GM21737 (cell line): ENCODE data around the gene DPEP1.

ENCODE experiments used
- ATAC-seq: cut with Tn5 transposase; IDR thresholded peaks from one replicate; pipeline ENCODE4 v1.9.1; 2021; ENCODE audit warnings: mild to moderate bottlenecking, moderate library complexity; ENCODE audit not compliant: unreplicated experiment

Gene DPEP1

DNA sequence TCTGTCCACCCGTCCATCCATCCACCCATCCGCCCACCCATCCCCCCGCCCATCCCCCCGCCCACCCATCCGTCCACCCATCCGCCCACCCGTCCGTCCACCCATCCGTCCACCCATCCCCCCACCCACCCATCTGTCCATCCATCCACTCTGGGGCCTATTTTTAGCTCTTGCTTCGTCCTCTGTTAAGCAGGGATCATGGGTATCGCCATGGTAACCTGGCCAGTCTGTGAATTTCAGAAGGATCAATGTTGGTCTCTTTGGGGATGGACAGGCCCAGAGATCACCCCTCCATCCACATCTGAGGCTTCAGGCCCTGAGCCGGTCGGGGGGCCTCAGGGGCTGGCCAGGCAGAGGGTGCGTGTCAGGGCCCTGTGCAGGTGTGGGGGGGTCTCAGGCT, 15.2 kb upstream of the DPEP1 start:
- no peak for ATAC-seq

DNA sequence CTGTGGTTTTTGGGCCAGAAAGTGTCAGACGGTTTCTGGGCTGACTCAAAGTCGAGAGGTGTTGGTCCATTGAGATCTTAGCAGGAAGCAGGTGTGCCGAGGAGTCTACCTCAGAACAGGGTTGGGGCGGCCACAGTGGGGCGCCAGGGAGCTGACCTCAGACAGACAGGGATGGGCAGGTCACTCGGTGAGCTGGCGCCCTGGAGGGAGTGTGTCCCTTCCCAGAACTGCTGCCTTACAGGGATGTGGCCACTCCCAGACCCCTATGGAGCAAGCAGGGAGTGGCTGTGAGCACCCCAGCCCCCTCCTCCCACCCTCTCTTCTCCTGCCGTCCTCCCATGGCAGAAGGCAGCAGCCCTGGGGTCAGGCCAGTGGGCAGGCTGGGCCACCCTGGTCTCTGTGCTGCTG, 14.0 kb upstream of the DPEP1 start:
- ATAC-seq = no peak

DNA sequence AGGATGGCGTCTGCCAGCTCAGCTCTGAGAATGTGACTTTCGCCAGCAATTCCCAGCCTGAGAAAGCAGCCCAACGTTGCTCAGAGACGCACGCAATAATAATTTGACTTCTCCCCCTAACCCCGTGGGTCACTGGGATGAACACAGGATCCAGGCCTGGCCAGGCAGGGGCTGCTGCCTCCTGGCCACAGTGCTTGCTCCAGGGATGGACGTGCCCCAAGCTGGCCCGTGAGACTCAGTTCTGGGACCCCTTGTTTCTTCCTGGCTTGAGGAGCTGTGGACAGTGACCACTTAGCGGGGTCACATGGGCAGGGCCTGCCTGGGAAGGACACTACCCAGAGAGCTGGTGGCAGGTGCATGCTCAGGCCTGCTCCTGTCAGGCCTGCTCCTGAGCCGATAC, 13.5 kb upstream of the DPEP1 start:
- no peak for ATAC-seq

DNA sequence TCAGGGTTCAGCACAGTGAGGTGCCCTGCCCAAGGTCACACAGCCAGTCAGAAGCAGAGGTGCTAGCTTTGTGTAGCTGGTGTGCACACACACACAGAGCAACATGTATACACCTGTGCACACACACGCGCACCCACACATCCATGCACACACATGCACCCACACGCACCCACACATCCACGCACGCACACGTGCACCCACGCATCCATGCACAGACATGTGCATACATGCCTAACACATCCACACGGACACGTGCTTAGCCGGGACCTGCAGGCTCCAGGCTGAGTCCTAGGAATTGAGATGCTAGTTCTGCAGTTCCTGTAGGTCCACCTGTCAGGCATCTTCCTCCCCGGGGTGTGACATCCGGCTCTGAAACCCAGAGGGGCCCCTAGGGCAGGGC, 13.0 kb upstream of the DPEP1 start:
- ATAC-seq = no peak

- ATAC-seq = no peak
Measured at GRCh38 chr16:89600956-89601355, 12.5 kb upstream of the DPEP1 start.

DNA sequence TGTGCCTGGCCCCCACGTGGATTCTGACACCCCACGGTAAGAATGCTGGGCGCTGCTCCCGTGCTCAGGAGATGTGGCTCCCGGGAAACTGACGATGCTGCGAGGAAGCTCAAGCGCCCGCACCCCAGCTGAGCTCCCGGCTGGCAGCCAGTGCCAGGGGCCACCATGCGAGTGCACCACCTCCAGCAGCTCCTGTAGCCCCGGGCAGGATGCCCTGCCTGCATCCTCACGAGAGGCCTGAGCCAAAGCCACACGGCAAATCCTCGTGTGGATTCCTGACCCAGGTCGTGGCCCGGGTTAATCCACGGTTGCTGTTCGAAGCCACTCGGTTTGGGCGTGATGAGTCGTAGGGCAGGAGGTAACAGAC, 11.6 kb upstream of the DPEP1 start:
- no peak for ATAC-seq

GRCh38 chr16:89602273-89602951, 11.0 kb upstream of the DPEP1 start:
- ATAC-seq = no peak

- ATAC-seq = no peak
Measured at GRCh38 chr16:89602952-89603590, 10.4 kb upstream of the DPEP1 start.

DNA sequence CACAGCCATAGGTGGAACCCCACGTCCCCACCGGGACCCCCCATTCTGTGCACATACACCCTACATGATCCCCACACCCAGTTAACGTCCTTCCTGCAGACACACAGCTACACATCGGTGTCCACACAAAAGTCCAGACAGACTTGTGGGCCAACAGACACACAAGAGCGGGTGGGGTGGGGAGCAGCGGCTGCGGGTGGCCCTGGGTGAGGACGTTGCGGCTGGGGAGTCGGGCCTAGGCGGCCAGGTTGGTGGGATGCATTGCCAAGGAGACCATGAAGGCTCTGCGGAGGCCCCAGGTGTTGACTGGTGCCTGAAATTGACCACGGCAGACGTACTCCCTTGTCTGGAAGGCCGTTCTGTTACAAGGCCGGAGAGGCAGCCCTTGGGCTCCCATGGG, 8.7 kb upstream of the DPEP1 start:
- ATAC-seq = no peak

DNA sequence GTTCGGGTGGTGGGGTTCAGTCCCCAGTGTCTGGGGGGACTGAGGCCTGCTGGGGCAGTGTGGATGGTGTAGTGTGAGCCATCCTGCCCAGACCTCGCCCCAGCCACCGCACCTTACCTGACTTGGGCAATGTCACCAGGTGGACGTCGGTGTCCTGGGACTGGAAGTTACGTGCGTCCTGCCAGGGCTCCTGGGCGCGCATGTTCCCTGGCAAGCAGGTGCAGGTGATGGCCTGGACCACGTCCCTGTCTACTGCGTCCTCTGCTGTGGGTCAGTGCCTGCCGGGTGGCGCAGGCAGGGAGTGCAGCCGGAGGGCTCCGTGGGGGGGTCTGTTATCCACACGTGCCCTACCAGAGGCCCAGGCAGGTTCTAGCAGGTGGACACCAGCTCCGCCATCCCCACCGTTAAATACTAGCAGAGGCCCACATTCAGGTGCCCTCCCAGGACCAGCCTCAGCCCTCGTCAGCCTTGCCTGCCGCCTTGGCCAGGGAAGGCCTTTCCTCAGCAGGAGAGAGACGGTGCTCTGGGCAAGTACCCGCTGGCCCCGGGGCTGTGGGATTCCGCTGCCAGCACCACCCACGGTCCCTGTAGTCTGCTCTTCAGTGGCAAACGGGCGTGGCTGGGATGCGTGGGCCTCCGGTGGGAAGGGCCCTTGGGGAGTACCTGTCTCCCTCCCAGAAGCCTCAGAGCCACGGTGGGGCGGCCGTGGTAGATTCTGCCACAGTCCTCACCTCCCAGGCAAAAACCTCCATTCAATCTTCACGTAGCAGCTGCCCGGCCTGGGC, 8.1 kb upstream of the DPEP1 start:
- ATAC-seq = no peak

GRCh38 chr16:89606006-89606405, 7.4 kb upstream of the DPEP1 start:
- ATAC-seq = no peak

DNA sequence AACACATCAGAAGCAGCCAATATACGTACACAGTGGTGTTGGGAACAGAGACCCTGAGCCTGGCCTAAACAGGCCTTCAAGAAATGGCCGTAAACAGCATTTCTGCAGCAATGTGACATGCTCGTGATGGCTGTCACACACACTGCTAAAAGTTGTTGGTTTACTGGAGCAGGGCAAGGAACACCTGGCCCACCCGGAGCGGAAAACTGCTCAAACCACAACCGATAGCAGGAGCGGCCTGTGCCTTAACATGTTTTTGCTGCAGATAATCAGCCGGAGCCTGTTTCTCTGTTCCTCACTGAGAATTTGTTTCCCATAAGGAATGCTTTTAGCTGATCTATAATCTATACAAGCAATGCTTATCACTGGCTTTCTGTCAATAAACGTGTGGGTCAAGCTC, 6.0 kb upstream of the DPEP1 start:
- ATAC-seq = no peak

GRCh38 chr16:89607937-89608740, 5.3 kb upstream of the DPEP1 start:
- ATAC-seq = no peak

DNA sequence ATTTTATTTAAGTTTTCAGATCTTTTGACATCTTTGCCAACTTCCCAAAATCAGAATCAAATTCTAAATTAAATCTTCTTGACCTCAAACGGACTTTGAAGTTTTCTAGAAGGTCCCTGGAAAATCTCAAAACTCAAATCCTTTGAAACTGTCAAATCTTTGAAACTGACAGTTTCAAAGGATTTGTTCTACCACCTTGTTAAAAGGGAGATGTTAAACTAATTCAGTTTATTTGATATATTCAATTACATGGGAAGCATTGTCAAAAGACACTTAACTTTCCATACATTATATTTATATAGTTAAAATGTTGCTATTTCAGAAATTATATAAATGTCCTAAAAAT, 3.4 kb upstream of the DPEP1 start:
- no peak for ATAC-seq

GRCh38 chr16:89612415-89613166, 851 bp upstream of the DPEP1 start:
- ATAC-seq = no peak

DNA sequence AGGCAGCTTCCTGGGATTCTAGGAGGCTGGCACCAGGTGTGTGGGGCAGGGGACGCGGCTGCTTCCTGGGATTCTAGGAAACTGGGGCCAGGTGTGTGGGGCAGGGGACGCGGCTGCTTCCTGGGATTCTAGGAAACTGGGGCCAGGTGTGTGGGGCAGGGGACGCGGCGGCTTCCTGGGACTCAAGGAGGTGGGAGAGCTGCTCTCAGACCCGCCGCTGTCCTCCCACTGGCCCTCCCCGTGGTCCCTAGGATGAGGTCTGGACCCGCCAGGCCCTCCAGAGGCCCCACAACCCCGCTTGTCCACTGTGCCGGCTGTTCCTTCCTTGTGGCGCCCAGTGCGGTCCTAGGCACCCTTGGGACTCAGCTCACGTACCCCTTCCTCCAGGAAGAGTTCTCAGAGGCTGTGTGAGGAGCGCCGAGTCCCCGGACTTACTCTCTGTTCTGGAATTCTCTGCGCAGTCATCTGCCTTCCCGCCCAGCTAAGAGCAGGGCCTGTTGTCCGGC, 565 bp downstream of the DPEP1 start:
- ATAC-seq = no peak

DNA sequence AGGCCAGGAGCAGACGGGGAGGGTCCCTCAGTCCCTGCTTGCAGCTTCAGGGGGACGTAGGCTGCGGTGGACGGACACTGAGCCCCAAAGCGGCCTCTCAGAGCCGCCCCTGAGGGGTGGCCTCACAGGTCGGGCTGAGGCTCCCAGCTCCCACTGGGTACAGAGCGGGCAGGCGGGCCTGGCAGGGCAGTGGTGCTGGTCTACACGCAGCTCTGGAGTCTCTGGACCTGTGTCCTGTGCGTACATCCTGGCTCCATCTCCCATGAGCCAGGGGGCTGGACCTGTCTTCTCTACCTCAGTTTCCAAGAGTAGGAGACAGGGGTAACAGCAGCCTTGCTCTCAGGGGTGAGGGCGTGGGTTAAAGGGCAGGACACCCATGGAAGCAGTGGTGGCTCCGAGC, 1.7 kb downstream of the DPEP1 start:
- ATAC-seq = no peak

DNA sequence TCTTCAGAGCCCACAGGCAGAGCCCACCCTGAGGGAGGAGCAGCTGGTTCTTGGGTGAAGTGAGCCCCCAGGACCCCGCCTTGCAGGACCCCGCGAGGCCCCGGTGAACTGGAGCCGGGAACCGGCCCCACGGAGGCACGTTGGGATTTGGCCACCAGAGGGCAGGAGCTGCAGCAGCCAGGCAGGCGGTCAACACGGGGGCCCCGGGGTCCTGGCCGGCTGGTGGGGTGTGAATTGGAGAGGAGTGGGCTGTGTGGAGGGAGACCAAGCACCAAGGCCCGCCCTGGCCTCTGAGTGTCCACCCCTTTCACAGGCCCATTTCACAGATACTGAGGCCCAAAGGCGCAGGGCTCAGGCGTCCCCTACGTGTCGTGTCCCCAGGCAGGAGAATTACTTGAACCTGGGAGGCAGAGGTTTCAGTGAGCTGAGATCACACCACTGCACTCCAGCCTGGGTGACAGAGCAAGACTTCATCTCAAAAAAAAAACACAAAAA, 2.2 kb downstream of the DPEP1 start:
- no peak for ATAC-seq

DNA sequence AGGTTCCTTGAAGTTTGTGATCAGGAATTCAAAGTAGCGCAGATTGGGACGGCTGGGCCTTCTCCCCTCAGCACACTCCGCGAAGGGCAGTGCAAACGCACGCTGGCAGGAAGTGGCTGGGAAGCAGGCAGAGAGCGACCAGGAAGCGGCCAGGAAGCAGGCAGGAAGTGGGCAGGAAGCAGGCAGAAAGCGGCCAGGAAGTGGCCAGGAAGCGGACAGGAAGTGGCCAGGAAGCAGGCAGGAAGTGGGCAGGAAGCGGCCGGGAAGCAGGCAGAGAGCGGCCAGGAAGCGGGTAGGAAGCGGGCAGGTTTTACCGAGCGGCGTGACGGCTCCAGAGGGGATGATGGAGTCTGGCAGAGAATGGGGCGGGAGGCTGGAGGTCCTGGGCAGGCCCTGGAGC, 3.2 kb downstream of the DPEP1 start:
- no peak for ATAC-seq

GRCh38 chr16:89617036-89617435, 3.6 kb downstream of the DPEP1 start:
- no peak for ATAC-seq
